Measurements from ENCODE around the gene COL11A2.

The COL11A2 gene

DNA sequence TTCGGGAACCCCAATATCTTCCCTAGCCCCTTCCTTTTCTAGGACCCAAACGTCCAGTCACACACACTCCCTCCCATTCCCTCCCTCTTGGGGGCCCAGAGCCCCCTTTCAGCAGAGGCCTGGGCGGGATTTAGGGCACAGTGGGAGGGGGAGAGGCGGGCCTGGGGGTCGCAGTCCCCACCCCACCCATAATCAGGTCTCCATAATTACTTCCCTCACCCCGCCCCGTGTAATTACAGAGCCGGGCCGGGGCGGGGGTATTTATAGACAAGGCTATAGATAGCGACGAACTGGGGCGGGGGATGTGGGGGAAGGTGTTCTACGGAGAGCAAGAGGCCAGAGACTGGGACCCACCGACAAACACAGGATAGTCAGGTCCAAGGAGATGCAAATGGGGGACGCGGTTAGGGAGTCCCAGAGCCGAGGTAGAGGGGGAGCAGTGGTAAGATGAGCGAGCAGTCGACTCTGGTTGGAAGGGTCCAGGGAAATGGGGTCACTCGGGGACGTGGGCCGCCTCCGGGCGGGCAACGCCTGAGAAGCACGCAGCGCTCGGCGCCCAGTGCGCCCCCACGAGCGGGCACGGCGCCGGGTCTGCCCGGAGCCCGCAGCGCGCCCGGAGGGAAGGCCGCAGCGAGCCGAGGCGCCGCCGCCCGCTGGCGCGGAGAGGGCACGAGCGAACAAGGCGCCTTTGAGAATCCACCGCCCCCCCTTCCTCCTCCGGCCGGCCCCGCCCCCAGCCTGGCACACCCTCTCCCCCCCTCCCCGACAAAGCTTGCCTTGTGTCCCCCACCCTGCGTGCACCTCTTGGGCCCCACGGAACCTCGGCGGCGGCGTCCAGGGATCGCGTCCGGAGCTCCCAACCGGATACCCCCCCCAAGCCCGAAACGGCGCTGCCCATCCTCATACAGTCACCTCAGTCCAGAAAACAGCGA, 670 bp upstream of the COL11A2 start:
- DNase-seq (ENCODE audit: low spot score) = peak; percentile 43

DNA sequence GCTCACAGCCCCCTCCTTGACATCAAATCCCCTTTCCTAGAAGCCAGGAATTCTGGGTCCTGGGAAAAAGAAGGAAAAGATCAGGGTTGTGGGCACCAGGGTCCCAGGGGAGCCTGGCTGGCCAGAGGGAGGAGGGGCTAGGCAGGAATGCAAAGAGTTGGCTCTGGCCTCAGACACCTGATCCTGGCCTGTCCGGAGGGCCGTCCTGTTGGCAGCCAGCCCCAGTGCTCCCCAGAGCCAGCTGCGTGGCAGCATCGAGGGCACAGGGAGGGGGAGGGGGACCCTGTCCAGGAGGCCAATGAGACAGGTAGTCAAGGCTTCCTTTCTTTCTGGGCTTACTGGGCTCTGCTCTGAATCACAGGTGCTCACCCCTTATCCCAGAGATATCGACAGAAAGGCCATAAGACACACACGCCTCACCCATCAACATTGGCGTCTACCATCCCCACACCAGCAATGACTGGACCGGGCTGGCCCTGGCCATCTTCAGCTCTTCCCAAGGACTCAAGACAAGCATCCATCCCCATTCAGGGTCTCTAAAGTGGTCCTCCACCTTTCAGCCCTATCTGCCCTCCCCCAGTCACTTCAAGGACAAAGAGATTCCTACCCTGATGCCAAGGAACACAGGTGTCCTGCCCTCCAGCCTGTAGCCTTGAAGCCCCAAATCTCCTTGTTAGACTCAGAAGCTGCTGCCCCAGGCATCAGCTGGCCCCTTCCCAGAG, 723 bp downstream of the COL11A2 start:
- DNase-seq (ENCODE audit: low spot score) = no peak

DNA sequence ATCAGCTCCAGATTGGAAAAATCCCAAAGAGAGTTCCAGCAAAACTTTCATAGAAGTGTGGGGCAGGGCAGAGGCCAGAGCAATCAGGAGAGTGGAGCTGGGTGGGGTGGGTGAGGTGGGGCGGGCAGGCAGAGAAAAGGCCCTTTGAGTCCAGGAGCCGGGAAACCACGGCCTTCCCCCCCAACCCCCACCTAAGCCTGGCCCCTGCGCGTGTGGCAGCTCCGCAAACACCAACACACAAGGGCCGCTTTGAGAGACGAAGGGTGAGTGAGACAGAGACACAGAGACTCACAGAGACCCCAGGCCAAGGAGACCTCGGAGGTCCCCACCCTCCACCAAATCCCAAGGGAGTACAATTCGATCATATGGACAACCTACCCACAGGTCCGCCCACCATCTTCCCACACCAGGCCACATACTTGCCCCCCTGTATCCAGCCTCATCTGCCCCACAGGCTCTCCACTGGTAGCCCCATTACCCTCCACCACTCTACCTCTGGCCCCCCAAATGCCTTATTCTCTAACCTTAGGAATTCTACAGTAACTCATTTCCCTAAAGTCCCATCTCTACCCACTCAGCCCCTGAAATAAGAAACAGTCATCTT, 1.7 kb downstream of the COL11A2 start:
- no peak for DNase-seq (ENCODE audit: low spot score)

DNA sequence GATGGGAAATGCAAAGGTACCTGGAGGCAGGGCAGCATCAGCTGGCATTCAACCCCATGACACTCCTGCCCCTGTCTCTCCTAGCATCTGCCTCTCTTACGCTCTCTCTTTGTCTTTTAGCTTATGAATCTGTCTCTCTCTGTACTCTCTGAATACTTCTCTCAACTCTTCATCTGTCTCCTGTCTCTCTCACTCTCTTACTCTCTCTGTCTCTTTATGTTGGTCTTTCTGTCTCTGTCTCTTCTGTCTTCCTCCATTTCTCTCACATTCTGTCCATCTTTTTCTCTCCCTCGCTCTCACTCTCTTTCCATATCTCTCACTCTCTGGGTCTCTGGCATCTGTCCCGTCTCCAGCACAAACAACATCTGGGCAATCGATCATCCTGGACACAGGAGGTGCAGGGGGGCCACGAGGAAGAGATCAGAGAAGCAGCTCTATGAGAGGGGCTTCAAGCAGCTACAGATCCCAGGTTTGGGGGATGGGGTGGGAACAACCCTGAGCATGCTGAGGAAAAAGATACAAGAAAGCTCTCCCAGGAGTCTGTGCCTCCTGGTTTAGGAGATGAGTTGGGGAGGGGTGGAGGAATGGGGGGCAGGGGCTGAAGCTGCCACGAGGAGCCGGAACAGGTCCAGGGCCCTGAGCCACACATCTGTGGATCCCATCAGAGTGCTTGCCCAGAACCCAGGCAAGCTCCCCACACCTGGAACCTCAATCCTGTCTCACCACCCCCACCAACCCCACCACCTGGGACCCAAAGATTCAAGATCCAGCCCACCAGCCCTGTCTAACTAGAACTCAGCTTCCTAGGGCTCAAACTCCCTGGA, 2.4 kb downstream of the COL11A2 start:
- no peak for DNase-seq (ENCODE audit: low spot score)

DNA sequence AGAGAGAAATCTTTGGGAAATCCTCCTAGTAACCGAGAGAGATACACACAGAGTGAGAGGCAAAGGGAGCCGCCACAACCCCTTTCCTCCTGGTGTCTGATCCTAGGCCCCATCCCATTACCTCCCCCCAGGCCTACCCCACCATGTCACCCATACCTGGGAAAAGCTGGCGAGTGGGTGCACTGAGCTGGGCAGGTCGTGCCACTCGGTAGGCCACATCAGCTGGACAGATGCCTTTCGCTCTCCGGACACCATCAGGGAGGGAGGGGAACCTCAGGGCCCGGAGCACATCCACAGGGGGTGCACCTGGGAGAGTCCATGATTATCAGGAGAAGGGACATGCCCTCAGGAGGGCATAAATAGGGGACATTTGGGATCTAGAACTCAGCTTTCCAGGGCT, 3.1 kb downstream of the COL11A2 start:
- no peak for DNase-seq (ENCODE audit: low spot score)

DNA sequence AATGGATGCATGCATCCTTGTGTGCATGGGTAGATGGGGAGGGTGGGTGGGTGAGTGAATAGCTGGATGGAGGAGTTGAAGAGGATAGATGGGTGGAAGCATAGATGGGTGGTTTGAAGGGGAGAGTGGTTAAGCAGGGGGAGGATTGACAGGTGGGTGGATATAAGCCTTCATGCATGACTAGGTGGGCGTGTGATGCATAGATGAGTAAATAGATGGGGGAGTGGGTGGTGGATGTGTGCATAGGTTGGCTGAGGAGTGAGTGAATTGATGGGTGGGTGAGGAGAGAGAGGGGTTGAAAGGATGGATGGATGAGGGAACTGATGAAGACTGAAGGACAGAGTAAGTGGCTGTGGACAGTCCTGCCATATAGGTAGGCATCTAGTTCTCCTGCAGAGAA, 4.5 kb downstream of the COL11A2 start:
- no peak for DNase-seq (ENCODE audit: low spot score)

DNA sequence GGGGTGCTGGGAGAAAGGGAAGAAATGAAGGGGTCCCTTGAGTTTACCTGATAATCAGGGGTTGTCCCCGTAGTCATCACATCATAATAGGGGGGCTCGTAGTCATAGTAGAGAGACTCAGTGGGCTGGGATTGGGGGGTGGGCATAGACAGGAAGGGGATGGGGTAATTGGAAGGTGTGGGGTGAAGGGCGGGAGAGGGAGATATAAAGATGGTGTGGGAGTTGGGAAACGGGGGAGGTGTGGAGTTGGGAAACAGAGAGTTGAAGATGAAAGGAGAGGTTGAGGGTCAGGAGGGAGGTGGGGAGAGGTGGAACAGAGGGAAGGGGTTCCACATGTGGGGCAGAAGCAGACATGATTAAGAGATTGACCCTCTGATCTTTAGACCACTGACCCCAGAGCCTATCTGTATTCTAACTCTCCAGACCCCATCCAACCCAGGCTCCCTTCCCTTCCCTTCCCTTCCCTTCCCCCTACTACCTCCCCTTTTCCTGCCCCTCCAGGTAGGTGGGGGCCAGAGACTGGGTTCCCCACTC, 6.5 kb downstream of the COL11A2 start:
- no peak for DNase-seq (ENCODE audit: low spot score)

DNA sequence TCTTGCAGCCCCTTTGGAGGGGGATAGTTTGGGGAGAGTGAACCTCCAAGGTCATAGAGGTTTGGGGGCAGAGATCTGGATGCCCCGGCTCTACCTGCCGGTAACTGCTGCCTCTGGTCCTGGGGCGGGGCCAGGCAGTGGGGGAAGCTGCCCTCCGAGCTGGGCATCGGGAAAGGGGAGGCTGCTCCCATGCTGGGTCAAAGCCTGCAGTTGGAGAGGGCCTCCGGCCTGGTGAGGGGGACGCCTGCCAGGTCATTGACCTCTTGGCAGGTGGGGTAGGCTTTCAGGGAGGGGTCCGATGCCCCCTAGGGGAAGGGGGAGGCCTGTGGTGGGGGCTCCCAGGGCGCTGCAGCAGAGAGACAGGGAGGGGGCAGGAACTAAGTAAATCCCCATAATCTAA, 7.1 kb downstream of the COL11A2 start:
- DNase-seq (ENCODE audit: low spot score) = no peak

DNA sequence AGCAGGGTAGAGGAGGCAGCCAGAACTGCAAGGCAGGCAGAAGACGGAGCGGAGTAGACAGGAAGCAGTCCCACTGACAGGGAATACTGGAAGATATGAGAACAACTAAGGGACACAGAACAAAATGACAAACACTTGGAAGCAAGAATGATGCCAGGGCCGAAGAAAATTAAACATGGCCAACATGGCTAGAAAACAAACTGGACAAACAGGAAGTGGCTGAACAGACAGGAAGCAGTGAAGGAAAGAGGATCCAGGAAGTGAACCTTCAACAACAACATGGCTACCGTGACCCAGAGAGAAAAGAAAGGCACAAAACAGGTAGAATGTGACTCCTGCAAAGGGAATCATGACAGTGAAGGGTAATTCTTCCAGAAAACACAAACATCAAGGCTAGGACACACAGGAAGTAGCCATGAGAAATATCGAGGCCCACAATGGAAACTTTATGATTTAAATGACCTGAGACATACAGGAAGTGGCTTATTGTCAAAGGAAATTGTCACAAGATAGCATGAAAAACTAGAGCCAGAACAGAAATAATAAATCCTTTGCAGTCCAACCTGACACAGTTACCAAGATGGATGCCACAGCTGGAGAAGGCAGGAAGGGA, 9.1 kb downstream of the COL11A2 start:
- DNase-seq (ENCODE audit: low spot score) = no peak

DNA sequence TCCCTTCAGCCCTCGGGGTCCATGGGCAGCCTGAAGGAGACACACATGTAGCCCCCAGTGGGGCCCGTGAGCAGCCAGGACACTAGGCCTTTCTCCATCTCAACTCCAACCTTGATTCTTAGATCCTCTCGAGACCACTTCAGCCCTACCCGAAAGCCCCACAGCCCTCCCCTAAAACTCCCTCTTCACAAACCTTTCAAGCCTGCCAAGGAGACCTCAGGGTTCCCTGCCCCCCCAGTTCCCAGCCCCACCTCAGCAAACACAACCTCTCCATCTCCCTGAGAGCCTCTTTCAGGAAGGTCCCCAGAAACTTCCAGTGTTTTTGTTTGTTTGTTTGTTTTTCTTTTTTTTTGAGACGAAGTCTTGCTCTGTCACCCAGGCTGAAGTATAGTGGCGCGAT, 11.1 kb downstream of the COL11A2 start:
- no peak for DNase-seq (ENCODE audit: low spot score)

DNA sequence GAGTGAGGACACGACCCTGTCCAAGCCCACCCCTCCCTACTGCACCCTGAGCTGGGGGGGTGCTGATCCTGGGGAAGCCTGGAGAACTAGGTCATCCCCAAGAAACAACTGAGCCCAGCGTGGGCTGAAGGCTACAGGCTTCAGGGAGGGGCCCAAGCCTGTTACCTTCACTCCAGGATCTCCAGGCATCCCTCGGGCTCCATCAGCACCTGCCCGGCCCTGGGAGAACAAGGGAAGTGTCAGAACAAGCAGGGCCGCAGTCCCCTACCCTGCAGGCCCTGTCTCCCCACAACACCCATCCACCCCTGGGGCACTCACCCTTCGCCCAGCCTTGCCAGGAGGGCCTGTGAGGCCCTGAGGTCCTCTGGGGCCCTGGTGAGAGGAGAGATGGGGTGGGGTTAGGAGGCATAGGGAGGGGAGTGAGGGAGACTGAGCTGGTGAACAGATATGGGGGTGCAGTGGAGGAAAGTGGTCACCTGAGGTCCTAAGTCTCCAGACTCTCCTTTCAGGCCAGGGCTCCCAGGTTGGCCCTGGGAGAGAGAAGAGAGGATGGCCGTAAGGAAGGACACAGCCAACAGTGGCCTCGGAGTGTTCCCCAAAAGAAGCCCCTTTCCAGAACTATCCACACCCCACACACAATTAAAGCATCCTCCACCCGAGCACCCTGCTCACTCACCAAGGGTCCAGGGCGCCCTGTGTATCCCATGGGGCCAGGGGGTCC, 13.4 kb downstream of the COL11A2 start:
- no peak for DNase-seq (ENCODE audit: low spot score)

DNA sequence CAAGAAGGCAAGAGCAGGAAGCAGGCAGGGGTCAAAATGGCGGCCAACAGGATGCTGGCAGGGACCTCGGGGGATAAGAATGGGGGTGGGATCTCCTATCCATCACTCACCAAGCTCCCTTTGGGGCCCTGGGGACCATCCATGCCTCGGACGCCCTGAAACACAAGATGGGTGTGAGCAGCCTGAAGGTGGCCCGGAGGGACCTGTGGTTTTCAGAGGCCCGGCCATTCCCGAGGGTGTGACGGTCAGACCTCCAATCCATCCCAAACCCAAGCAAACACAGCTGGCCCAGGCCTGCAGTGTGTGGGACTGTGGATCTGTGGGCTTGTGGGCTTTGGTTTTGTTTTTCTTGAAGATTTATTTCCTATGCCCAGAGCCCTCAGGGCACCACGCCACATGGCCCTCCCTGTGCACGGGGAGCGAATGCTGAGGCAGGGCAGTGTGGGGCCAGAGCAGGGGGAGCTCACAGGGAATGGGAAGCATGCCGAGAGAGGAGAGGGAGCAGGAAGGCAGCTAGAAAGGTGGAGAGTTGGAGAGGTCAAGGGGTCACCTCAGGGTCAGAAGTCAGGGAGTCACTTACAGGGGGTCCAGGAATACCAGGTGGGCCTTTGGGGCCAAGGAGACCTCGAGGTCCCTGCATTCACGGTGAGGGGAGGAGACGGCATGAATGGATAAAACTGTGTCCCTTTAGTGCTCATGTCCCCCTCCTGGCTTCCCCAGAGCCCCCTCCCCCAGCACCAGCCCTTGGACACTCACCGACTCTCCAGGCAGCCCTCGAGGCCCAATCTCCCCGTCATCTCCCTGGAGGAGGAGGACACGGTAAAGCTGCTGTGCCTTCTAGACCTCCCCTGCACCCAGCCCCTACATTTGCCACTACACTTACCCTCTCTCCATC, 14.5 kb downstream of the COL11A2 start:
- DNase-seq (ENCODE audit: low spot score) = no peak

DNA sequence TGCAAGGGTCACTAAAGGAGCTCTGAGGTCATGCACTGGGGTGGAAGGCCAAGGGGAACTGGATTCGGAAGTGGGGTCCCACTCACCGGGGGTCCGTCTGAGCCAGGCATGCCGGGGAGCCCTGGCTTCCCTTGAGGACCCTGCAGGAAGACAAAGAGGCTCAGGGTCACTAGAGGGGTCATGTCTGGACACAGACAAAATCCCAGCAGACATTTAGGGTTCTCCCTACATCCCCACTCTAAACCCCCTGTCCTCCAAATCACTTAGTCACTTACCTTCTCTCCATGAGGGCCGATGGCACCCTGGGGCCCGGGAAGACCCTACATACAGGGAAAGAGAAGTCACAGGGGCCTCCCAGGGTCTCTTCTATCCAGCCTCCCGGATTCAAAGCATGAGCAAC, 15.4 kb downstream of the COL11A2 start:
- DNase-seq (ENCODE audit: low spot score) = no peak

DNA sequence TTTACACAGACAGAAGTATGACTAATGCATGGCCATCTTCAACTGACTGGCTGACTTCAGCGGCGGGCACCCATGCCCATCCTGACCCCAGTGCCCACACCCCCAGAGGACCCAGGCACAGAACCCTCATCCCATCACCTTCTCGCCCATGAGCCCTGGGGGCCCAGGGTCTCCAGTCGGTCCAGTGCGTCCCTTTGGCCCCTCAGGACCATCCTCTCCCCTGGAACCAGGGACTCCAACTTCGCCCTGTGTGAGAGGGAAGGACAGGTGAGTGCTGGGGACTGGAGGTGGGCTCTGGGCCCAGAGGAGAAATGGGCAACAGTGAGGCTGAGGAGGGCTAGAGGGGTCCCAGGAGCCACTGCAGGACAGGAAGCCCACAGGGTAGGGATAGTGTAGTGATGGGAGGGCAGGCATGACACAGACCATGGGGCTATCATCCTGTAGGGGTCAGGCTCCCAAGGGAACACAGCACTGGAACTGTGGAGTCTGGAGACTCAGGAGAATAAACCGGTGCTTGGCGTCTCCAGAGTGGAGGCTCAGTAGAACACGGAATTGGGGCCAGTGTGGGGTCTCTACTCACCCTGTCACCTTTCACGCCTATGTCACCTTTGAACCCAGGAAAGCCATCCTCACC, 16.7 kb downstream of the COL11A2 start:
- DNase-seq (ENCODE audit: low spot score) = no peak

DNA sequence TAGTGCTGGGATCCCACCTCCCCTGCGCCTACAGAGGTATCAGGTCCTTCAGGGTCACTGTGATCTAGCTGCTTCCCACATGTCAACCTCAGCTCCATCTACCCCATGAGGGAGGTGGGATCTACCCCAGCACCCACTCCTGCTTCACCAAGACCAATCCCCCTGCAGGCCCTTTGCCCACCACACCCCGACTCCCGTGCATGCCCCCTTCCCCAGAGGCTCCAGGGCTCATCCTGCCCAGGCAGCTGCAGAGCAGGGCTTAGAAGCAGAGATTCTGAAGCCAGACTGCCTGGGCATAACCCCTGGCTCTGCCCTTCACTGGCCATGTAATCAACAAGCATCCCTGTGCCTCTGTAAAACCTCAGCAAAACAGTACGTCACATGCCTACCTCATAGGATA, 17.5 kb downstream of the COL11A2 start:
- no peak for DNase-seq (ENCODE audit: low spot score)

DNA sequence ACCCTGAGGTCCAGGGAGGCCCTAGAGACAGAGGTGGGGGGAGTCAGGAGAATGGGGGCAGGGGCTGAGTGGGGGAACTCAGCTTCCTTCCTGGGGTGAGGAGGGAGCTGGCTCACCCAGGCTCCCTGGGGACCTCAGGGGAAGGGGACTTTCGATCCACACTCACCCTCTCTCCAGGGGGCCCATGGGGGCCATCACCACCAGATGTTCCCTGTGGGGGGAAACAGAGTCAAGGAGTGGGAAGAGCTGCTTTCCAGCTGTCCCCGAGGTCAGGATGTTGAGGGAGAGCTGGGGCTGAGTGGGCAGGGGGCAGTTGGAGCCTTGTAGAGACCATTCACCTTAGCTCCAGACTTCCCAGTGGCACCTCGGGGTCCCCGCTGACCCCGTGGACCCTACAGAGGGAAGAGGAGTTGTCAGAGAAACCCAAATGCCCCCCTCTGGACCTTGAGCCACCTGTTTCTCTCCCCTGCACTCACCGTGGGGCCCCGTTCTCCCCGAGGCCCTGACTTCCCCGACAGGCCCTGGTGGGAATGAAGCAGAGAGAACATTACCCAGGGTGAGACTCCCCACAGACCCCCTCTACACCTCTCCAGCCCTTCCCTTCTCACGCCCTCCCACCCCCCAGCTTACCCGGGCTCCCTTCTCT, 18.6 kb downstream of the COL11A2 start:
- DNase-seq (ENCODE audit: low spot score) = no peak

DNA sequence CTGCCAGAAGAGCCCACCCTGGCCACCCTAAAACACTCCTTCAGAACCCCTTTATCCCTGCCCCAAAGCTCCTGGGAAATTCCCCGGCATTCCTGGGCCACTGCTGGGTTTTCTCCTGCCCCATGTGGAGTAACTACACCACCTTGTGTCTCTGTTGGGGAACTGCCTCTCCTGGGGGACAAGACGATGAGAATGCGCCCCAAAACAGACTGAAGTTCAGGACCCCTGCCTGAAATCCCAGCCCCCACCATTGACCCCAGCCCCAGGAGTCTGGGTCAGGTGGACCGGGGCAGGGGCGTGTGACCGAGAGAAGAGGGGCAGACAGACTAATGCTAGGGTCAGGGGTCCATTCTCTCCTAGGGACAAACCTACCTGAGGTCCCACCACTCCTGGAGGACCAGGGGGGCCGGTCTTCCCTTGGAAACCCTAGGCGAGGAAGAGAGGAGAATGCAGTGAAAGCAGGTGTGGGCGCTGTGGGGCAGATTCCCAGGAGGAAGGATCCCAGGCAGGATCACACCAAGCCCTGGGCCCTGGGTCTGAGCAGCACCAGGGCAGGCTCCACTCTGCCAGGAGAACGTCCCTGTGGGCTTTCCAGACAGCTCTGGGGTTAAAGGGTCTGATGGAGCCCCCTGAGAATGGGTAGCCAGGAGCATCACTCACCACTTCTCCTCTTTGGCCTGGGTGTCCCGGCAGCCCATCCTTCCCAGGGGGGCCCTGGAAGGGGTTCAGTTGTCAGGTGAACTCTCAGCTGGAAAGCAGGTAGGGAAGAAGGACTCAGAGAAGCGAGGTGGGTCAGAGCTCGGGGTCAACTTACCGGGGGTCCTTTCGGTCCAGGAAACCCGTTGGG, 19.4 kb downstream of the COL11A2 start:
- DNase-seq (ENCODE audit: low spot score) = peak; percentile 76
